ENCODE results near the gene HSFX3.
A peak's percentile ranks its signal among the peaks of the same experiment; 100 is the strongest.
"Not testable (repeated sequence)": the region's sequence is repeated elsewhere in the genome, so short reads cannot be mapped to it uniquely, and the experiment has no call there.

Gene HSFX3

GRCh38 chrX:149504915-149505651 lies 44.6 kb downstream of the HSFX3 start, which contains the start of gene IDS:
TSS of gene IDS (minus strand) at chrX:149505306. CDS start at chrX:149505137, 169 bp downstream.
- no peaks in the 10 kb centered on the region for H3K9me3 ChIP-seq (ENCODE audit: control insufficient read depth, low read length)
- H3K36me3 ChIP-seq (ENCODE audit: control insufficient read depth, insufficient read depth, low read length): no peaks in the 10 kb centered on the region
- H3K4me1 ChIP-seq: no peaks in the 10 kb centered on the region
- H3K27ac ChIP-seq: peak within 1 kb of the TSS; percentile 96
- H3K4me2 ChIP-seq (ENCODE audit: low read length): peak within 1 kb of the TSS; percentile 81
- no peaks in the 10 kb centered on the region for H3K27me3 ChIP-seq (ENCODE audit: control insufficient read depth, insufficient read depth, low read length)
- peak within 1 kb of the TSS; percentile 82 for H3K4me3 ChIP-seq (ENCODE audit: low read depth, low read length)
- H2AFZ ChIP-seq: peak within 1 kb of the TSS; percentile 58
- H3K9ac ChIP-seq: peak within 1 kb of the TSS; percentile 92
- peaks cover 5% of the 10 kb centered on the region for H3K79me2 ChIP-seq
- no peak for TF ChIP-seq CTCF (IDR thresholded peaks at IDR 0.05)

- no peaks in the 10 kb centered on the region for H3K36me3 ChIP-seq (ENCODE audit: control insufficient read depth, insufficient read depth, low read length)
- peak overlapping the region; percentile 92 for H3K9ac ChIP-seq
- no peaks in the 10 kb centered on the region for H3K27me3 ChIP-seq (ENCODE audit: control insufficient read depth, insufficient read depth, low read length)
- H3K27ac ChIP-seq: peak overlapping the region; percentile 96
- TF ChIP-seq CTCF (IDR thresholded peaks at IDR 0.05): peak; percentile 35
- peaks cover 5% of the 10 kb centered on the region for H3K79me2 ChIP-seq
- H3K4me1 ChIP-seq: no peaks in the 10 kb centered on the region
- H3K4me3 ChIP-seq (ENCODE audit: low read depth, low read length): peak overlapping the region; percentile 82
- no peaks in the 10 kb centered on the region for H3K9me3 ChIP-seq (ENCODE audit: control insufficient read depth, low read length)
- peak overlapping the region; percentile 81 for H3K4me2 ChIP-seq (ENCODE audit: low read length)
- H2AFZ ChIP-seq: no peak overlapping the region
Observed at GRCh38 chrX:149504226-149504914, 45.4 kb downstream of the HSFX3 start.

- H3K4me1 ChIP-seq; H2AFZ ChIP-seq; H3K4me2 ChIP-seq (ENCODE audit: low read length); H3K9me3 ChIP-seq (ENCODE audit: control insufficient read depth, low read length); H3K9ac ChIP-seq; H3K79me2 ChIP-seq; H3K4me3 ChIP-seq (ENCODE audit: low read depth, low read length); H3K36me3 ChIP-seq (ENCODE audit: control insufficient read depth, insufficient read depth, low read length); H3K27me3 ChIP-seq (ENCODE audit: control insufficient read depth, insufficient read depth, low read length): not testable (repeated sequence)
- peak overlapping the region; percentile 96 for H3K27ac ChIP-seq
Observed at GRCh38 chrX:149503446-149503845, 46.3 kb downstream of the HSFX3 start.

GRCh38 chrX:149502923-149503322 lies 46.8 kb downstream of the HSFX3 start:
- H3K4me1 ChIP-seq; H3K4me3 ChIP-seq (ENCODE audit: low read depth, low read length); H2AFZ ChIP-seq; H3K4me2 ChIP-seq (ENCODE audit: low read length); H3K9ac ChIP-seq; H3K27me3 ChIP-seq (ENCODE audit: control insufficient read depth, insufficient read depth, low read length); H3K36me3 ChIP-seq (ENCODE audit: control insufficient read depth, insufficient read depth, low read length); H3K9me3 ChIP-seq (ENCODE audit: control insufficient read depth, low read length); H3K79me2 ChIP-seq: not testable (repeated sequence)
- peak overlapping the region; percentile 70 for H3K27ac ChIP-seq

GRCh38 chrX:149499766-149500165 lies 50.0 kb downstream of the HSFX3 start:
- Histone ChIP-seq H3K36me3 (ENCODE audit: control insufficient read depth, insufficient read depth, low read length) (no peaks in the 10 kb centered on the region), H3K79me2 (peaks cover 15% of the 10 kb centered on the region), H3K27ac (no peak overlapping the region), H3K9ac (no peak overlapping the region), H2AFZ (no peak overlapping the region), H3K4me3 (ENCODE audit: low read depth, low read length) (no peak overlapping the region), H3K9me3 (ENCODE audit: control insufficient read depth, low read length) (no peaks in the 10 kb centered on the region), H3K4me2 (ENCODE audit: low read length) (no peak overlapping the region), H3K27me3 (ENCODE audit: control insufficient read depth, insufficient read depth, low read length) (no peaks in the 10 kb centered on the region), H3K4me1 (no peaks in the 10 kb centered on the region)
- TF ChIP-seq CTCF (IDR thresholded peaks at IDR 0.05): no peak
